CD4-positive, alpha-beta T cell (primary cell): ENCODE data around the gene ITGB8. TPM values are rescaled to one million over a fixed set of nuclear protein-coding genes. Genes with fewer than 3 reads are reported as not detected.

Source experiments
- ATAC-seq: fragments of 200-7000 bp; cut with Tn5 transposase; one replicate; pipeline ENCODE4 v1.10.0; 2022; ENCODE audit warnings: mild to moderate bottlenecking; ENCODE audit not compliant: poor library complexity
- CTCF ChIA-PET: fragments of 350-600 bp; sonication (Branson Sonifier 250); formaldehyde crosslinking; loops from one replicate; lab custom pipeline; 2021; ENCODE audit warnings: antibody characterized with exemption, inconsistent platforms; lab: Charles Lee
- POLR2A ChIA-PET: fragments of 350-600 bp; sonication (Branson Sonifier 250); formaldehyde crosslinking; loops from one replicate; lab custom pipeline; 2021; ENCODE audit warnings: antibody characterized with exemption, inconsistent platforms; lab: Charles Lee
- DNase-seq, 14 experiments: peaks; one replicate each; pipeline ENCODE4 v3.0.0-alpha.2; 2013 to 2020; ENCODE audit warnings: mixed read lengths in 2 of 14
- H3K27ac ChIP-seq, 2 donors: one replicate each; pipeline versions ENCODE4 v1.5.1 to v1.7.0; 2013; ENCODE audit warnings: low read length in 2 of 2, low read depth in 1 of 2, mild to moderate bottlenecking in 1 of 2
- H3K27me3 ChIP-seq, 2 experiments: 1 replicate in 1 of 2; 2 replicates in 1 of 2; pipeline versions ENCODE4 v1.6.1 to v1.7.0; 2013; ENCODE audit warnings: low read length in 2 of 2, control low read depth in 1 of 2, mild to moderate bottlenecking in 1 of 2, moderate library complexity in 1 of 2; ENCODE audit not compliant: insufficient read depth in 2 of 2, control insufficient read depth in 1 of 2
- H3K36me3 ChIP-seq: one replicate; pipeline ENCODE4 v1.6.1; 2013; ENCODE audit warnings: low read length, control low read depth; ENCODE audit not compliant: insufficient read depth
- H3K4me1 ChIP-seq: one replicate; pipeline ENCODE4 v1.6.1; 2013; ENCODE audit warnings: low read length, control low read depth; ENCODE audit not compliant: insufficient read depth
- H3K4me3 ChIP-seq: one replicate; pipeline ENCODE4 v1.5.1; 2013; ENCODE audit warnings: mild to moderate bottlenecking, low read length, moderate library complexity
- H3K9me3 ChIP-seq, 2 experiments: 1 replicate in 1 of 2; 2 replicates in 1 of 2; pipeline versions ENCODE4 v1.6.1 to v1.7.0; 2013; ENCODE audit warnings: low read length in 2 of 2, mild to moderate bottlenecking in 2 of 2, control low read depth in 1 of 2, moderate library complexity in 1 of 2; ENCODE audit not compliant: control insufficient read depth in 1 of 2, insufficient read depth in 1 of 2
- H3K27ac Mint-ChIP-seq: one replicate; pipeline ENCODE4 v1.8.0; 2020; ENCODE audit warnings: mixed read lengths
- H3K27me3 Mint-ChIP-seq: one replicate; pipeline ENCODE4 v1.8.0; 2021; ENCODE audit warnings: mixed read lengths
- H3K36me3 Mint-ChIP-seq: one replicate; pipeline ENCODE4 v1.8.0; 2021; ENCODE audit warnings: low read depth, mixed read lengths
- H3K4me1 Mint-ChIP-seq: one replicate; pipeline ENCODE4 v1.8.0; 2021; ENCODE audit warnings: low read depth, mixed read lengths
- H3K4me3 Mint-ChIP-seq: one replicate; pipeline ENCODE4 v1.8.0; 2020; ENCODE audit warnings: mild to moderate bottlenecking, mixed read lengths
- H3K9me3 Mint-ChIP-seq: one replicate; pipeline ENCODE4 v1.8.0; 2020; ENCODE audit warnings: mixed read lengths
- intact Hi-C, 2 experiments: fragments of 100-400 bp; cut with DNase I in 1 of 2; cut with micrococcal nuclease in 1 of 2; formaldehyde crosslinking; loops; one replicate each; pipeline versions ENCODE4 v1.15.1 to v1.9.0; 2023 to 2025; cut with DNase I, micrococcal nuclease
- total RNA-seq, 174 experiments: library from RNA in 2 of 174; stranded (reverse) in 2 of 174; gene quantifications; one replicate each; pipeline ENCODE4 v1.2.3 and lab custom pipeline; 2021 to 2026
- TF ChIP-seq, protein P1 (sequence below): fragments of 200-600 bp; IDR thresholded peaks from one replicate; pipeline ENCODE4 v1.8.0; 2022; ENCODE audit warnings: antibody characterized with exemption, mild to moderate bottlenecking

Gene ITGB8
- total RNA-seq, 2 experiments from 2014 or later: not detected

DNA sequence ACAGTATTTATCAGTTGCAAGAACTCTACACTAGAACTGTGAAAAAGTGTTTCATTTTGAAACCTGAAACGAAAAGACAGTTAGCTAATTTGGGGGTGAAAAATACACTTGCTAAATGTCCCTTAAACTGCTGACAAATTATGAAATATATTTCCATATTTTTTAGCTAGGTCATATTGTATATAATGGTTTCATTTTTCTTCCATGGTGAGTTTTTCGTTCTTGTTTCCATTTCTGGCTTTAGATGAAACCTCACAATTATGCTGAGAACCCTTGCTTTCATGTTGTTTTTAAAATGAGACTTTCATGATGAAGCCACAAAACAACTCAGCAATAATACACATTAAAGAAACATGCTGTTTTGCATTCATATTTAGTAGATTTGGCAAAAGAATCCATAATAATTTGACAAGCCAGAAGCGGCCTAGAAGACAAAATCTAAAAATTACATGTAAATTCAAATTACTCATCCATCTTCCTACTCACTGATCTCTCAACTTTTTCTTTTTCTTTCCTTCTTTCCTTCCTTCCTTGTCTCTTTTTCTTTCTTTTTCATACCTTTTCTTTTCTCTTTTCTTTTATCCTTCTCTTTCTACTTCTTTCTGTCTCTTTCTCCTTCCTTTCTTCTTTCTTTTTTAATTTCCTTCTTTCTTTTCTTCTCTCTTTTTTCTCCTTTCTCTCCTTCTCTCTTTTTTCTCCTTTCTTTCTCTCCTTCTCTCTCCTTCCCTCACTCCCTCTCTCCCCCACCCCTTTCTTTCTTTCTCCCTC lies 46.5 kb upstream of the ITGB8 start:
- TF ChIP-seq, protein P1, sequence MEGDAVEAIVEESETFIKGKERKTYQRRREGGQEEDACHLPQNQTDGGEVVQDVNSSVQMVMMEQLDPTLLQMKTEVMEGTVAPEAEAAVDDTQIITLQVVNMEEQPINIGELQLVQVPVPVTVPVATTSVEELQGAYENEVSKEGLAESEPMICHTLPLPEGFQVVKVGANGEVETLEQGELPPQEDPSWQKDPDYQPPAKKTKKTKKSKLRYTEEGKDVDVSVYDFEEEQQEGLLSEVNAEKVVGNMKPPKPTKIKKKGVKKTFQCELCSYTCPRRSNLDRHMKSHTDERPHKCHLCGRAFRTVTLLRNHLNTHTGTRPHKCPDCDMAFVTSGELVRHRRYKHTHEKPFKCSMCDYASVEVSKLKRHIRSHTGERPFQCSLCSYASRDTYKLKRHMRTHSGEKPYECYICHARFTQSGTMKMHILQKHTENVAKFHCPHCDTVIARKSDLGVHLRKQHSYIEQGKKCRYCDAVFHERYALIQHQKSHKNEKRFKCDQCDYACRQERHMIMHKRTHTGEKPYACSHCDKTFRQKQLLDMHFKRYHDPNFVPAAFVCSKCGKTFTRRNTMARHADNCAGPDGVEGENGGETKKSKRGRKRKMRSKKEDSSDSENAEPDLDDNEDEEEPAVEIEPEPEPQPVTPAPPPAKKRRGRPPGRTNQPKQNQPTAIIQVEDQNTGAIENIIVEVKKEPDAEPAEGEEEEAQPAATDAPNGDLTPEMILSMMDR: peak; percentile 21
- Histone ChIP-seq H3K4me1 (no peaks in the 10 kb centered on the region), H3K36me3 (no peaks in the 10 kb centered on the region), H3K27ac (no peak overlapping the region), H3K27me3 (no peaks in the 10 kb centered on the region), H3K9me3 (no peaks in the 10 kb centered on the region), H3K4me3 (no peak overlapping the region)
- Mint-ChIP-seq H3K9me3 (no peaks in the 10 kb centered on the region), H3K36me3 (no peaks in the 10 kb centered on the region), H3K4me1 (no peaks in the 10 kb centered on the region), H3K27ac (no peak overlapping the region), H3K4me3 (no peak overlapping the region), H3K27me3 (no peaks in the 10 kb centered on the region)
- no peak for ATAC-seq
- CTCF ChIA-PET: no interaction called here
- POLR2A ChIA-PET: no interaction called here
- intact Hi-C loops: no loop called here
- no peak for DNase-seq

DNA sequence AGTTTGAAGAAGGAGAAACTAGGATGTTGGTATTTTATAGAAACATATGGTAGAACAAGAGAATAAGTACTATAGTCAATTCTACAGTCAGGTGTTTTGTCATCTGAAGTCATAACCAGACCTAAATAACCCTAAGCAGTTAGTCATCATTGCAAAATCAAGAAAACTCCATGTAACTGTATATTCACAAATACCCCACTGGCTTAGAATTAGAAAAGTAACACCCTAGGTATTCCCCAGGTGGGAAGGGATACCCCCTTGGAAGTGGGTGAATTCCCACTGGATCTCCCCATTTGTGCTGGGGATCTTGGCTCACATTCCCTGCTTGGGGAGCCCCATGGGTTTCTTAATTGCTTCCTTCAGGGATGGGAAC lies 45.9 kb upstream of the ITGB8 start:
- ChIA-PET CTCF (no interaction called here), POLR2A (no interaction called here)
- H3K27me3 ChIP-seq: no peaks in the 10 kb centered on the region
- no peak overlapping the region for H3K27ac ChIP-seq
- Mint-ChIP-seq H3K4me3 (no peak overlapping the region), H3K36me3 (no peaks in the 10 kb centered on the region), H3K27ac (no peak overlapping the region), H3K27me3 (no peaks in the 10 kb centered on the region), H3K9me3 (no peaks in the 10 kb centered on the region), H3K4me1 (no peaks in the 10 kb centered on the region)
- intact Hi-C loops: no loop called here
- no peaks in the 10 kb centered on the region for H3K4me1 ChIP-seq
- ATAC-seq (no peak), DNase-seq (peak in 1 of 14 experiments; percentile 1)
- H3K4me3 ChIP-seq: no peak overlapping the region
- H3K9me3 ChIP-seq: no peaks in the 10 kb centered on the region
- TF ChIP-seq, protein P1: peak; percentile 6
- H3K36me3 ChIP-seq: no peaks in the 10 kb centered on the region

DNA sequence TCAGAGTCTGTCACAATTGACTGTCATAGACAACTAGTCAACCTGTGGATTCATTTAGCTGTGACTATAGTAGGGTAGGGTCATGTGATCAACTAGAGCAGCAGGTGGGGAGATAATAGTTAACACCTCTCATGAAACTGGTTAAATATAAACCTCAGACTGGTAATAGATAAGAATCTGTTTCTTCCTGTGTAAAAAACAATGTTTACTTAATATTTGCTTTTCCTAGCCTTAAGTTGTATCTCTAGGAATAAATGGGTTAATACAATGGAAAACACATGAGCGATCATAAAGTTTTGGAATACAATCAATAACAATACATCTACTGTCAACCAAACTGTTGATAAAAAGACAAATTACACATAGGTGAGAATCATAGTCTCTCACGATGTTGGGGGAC lies 43.4 kb upstream of the ITGB8 start:
- Mint-ChIP-seq H3K4me1 (no peaks in the 10 kb centered on the region), H3K27me3 (no peaks in the 10 kb centered on the region), H3K4me3 (no peak overlapping the region), H3K27ac (no peak overlapping the region), H3K9me3 (no peaks in the 10 kb centered on the region), H3K36me3 (no peaks in the 10 kb centered on the region)
- ChIA-PET POLR2A (no interaction called here), CTCF (no interaction called here)
- Histone ChIP-seq H3K4me1 (no peaks in the 10 kb centered on the region), H3K36me3 (no peaks in the 10 kb centered on the region), H3K9me3 (no peaks in the 10 kb centered on the region), H3K27me3 (no peaks in the 10 kb centered on the region), H3K4me3 (no peak overlapping the region), H3K27ac (no peak overlapping the region)
- DNase-seq (no peak), ATAC-seq (no peak)
- TF ChIP-seq, protein P1: no peak
- intact Hi-C loops: no loop called here
